DMS114 treated with DMSO at 0.1 percent for 48 hours (cell line): Measurements from ENCODE around the gene PIGN.

Source experiments
- DNase-seq: peaks from one replicate; lab custom pipeline; 2025; ENCODE audit not compliant: unreplicated experiment; lab: John Stamatoyannopoulos, UW

The PIGN gene

GRCh38 chr18:62018034-62018758 lies 168.7 kb downstream of the PIGN start:
- DNase-seq: no peak

GRCh38 chr18:62017618-62018017 lies 169.2 kb downstream of the PIGN start:
- no peak for DNase-seq

GRCh38 chr18:62011416-62011815 lies 175.4 kb downstream of the PIGN start:
- DNase-seq: no peak

DNA sequence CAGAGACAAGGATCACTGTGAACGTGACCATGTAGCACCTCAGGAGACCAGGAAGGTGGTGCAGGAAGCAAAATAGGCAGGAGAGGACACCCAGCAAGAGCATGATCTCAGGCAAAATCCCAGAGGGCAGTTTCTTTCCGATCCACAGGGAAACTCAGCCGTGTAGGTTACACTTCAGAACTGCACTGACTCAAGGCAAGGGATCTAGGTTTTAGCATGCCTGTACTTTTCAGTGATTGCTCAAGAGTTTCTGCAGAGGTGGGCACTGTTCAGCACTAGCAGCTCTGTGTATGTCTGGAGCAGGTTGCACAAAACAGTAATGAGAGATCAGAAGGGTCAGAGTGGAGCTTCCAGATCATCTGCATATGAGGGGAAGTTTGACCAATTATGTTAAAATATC lies 177.3 kb downstream of the PIGN start:
- DNase-seq: no peak

- no peak for DNase-seq
These were observed 185.5 kb downstream of the PIGN start for GRCh38 chr18:62001396-62001795.

DNA sequence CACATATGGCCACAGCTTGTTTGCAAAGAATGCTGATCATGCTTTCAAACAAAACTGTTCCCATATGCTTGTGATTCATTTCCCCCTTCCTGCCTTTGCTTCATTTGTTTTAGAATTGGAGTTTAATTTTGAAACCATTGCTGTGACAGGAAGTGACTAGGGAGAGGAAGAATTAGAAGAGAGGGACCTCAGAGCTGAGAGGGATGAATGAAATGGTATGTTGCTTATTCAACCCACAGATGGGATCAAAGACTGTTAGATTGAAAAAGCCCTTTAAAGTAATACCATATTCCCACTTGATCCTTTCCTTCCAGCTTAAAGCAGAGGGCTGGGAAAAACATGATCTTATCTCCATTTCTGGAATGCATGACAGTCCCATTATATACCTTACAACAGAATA lies 187.9 kb downstream of the PIGN start:
- no peak for DNase-seq

- DNase-seq: no peak
These were observed 188.5 kb downstream of the PIGN start for GRCh38 chr18:61998335-61998734.

GRCh38 chr18:61995618-61996017 lies 191.2 kb downstream of the PIGN start:
- no peak for DNase-seq

DNA sequence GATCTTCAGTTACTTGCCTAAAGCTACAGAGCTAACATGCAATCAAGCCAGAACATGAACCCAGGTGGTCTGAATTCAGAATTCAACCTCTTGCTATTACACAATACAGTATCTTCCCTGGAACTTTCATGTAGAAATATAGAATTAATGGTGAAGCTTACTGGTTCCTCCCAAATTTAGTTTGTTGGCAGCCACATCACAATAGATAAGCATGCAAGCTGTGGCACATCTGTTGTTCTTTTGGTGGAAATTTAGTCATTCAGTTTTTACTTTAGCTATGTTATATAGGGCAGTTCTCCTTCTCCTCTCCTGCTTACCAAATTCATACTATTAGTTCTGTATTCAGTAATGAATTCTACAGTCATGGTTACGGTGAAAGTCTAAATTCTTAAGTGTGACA lies 193.0 kb downstream of the PIGN start:
- no peak for DNase-seq

- DNase-seq: no peak
These were observed 193.9 kb downstream of the PIGN start for GRCh38 chr18:61992923-61993322.

GRCh38 chr18:61992285-61992684 lies 194.6 kb downstream of the PIGN start:
- DNase-seq: no peak

DNA sequence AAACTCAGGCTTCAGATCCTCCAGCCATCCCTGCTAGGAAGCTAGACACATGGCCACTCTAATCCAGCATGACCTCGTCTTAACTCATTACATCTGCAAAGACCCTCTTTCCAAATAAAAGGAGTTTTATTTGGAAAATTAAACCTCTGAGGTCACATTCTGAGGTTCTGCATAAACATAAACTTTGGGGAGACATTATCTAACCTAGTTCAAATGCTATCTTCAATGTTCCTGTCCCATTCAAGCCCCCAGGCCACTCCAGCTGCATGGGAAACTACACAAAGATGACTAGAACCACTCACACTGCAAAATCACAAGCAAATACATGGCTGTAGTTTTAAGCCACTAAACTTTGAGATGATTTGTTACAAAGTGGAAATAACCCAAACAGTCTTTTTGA lies 195.0 kb downstream of the PIGN start:
- no peak for DNase-seq

- DNase-seq: no peak
These were observed 195.7 kb downstream of the PIGN start for GRCh38 chr18:61991201-61991600.
